ENCODE measurements around the gene GNG13. TPM values are rescaled to one million over a fixed set of nuclear protein-coding genes. Genes with fewer than 3 reads are reported as not detected.
A peak's percentile ranks its signal among the peaks of the same experiment; 100 is the strongest.
"Not testable (repeated sequence)": the region's sequence is repeated elsewhere in the genome, so short reads cannot be mapped to it uniquely, and the experiment has no call there.

Gene GNG13
- total RNA-seq, 2 experiments from 2014 or later, result not detected

DNA sequence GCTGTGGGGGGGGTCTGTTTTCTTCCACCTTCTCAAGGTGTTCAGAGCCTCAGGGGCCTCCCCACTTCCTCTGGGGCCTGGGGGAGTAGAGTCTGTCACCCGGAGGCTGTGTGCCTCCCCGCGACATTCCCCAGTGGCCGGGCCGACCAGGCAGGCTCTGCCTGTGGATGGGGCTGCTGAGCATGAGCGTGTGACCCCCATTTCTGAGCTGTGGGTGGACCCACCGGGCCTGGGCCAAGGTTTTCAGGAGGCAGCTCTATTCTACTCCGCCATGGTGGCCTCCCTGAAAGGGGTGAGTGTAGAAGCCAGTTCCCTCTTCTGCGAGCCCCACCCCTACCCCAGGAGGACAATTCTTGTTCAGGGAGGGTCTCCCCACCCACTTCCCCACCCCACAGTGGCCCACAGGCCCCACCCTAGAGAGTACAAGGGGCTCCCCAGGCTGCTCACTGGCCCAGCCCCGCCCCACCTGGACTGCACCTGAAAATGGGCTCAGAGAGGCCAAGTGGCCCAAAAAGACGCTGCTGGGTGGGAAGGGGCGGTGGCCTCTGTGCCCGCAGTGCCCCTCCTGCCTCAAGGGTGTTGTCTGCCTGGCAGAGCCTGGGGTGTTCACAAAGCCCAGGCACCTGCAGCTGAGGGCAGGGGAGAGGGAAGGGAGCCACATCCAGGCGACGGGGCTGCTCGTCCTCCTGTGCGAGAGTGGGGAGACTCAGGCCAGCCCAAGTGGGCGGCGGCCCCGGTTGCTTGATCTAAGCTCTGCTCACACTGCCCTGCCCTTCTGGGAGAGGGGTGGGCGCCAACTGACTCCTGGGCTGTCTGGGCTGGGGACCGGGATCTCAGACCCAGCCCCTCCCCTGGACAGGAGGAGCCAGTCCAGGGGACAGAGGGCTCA, 38.7 kb downstream of the GNG13 start:
- H3K4me1 Mint-ChIP-seq, result no peaks in the 10 kb centered on the region
- intact Hi-C loops (cut with DNase I, micrococcal nuclease), result no loop called here
- ChIA-PET CTCF (no interaction called here), POLR2A (no interaction called here)
- no peaks in the 10 kb centered on the region for H3K36me3 Mint-ChIP-seq (ENCODE audit: low read depth)
- H3K4me3 Mint-ChIP-seq, result no peak overlapping the region
- no peaks in the 10 kb centered on the region for H3K9me3 Mint-ChIP-seq (ENCODE audit: low read depth)
- H3K27me3 Mint-ChIP-seq, result peaks cover 4% of the 10 kb centered on the region
- no peak for ATAC-seq
- no peak overlapping the region for H3K27ac Mint-ChIP-seq
- no peak for DNase-seq

DNA sequence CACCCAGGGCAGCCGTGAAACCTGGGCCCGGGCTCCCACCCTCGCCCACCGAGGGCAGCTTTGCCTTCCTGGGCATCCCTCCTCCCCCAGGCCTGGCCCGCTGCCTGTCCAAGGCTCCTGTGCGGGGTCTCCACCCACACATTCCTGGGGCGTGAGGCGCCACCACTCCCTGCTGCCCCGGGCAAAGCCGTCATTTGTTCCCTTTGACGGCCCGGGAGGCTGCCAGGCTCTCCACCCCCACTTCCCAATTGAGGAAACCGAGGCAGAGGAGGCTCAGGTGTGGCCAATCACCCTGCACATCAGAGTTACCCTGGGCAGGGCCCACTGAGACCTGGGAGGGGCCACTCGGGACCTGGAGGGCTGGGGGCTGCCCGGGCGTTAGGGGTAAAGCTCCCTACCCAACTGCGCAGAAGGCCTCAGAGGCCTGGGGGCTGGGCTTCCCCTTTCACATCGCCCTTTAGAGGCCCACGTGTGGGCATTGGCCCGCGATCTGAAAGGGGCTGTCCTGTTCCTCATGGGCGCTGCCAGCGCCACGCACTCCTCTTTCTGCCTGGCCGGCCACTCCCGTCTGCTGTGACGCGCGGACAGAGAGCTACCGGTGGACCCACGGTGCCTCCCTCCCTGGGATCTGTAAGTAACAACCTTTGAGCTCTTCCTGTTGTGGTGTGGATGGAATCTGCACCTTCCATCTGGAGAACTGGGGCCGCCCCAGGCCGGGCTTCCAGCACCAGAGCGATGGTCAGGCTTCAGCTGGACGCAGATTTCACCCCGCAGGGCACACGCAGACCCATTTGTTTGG, 39.8 kb downstream of the GNG13 start, which contains the start of gene MSLN:
Gene MSLN, plus strand, starts transcription at position 190 of the 799 bp plus-strand sequence. CDS start 1,947 bp downstream, outside the sequence.
- ATAC-seq (no peak), DNase-seq (no peak)
- Mint-ChIP-seq H3K4me1 (no peaks in the 10 kb centered on the region), H3K27ac (no peak within 1 kb of the TSS), H3K4me3 (no peak within 1 kb of the TSS), H3K27me3 (peaks cover 7% of the 10 kb centered on the region), H3K36me3 (ENCODE audit: low read depth) (no peaks in the 10 kb centered on the region), H3K9me3 (ENCODE audit: low read depth) (peaks cover 4% of the 10 kb centered on the region)
- intact Hi-C loops (cut with DNase I, micrococcal nuclease), result no loop called here
- ChIA-PET CTCF (interaction anchor here (0.7 kb wide), 1 partner anchor 50 kb away, joined by 3 read pairs; no protein-coding TSS in a partner anchor), POLR2A (no interaction called here)

DNA sequence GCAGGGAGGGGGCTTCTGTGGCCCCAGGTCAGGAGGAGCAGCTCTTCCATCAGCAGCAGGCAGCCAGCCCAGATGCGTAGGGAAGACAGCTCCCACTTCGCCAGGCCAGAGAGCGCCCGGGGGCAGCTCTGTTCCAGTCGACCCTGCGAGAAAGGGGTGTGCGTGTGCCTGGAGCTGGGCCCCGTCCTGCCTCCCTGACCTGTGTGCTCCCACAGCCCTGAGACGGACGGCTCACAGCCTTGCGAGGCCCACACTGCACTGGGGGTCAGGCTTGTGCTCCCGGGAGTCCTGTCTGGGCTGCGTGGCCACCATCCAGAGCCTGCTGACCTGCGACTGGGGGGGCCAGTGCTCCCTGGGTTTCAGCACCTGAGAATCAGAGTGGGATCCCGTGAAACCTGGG, 40.5 kb downstream of the GNG13 start:
- Mint-ChIP-seq H3K4me1 (no peaks in the 10 kb centered on the region), H3K27me3 (peaks cover 7% of the 10 kb centered on the region), H3K4me3 (no peak overlapping the region), H3K36me3 (ENCODE audit: low read depth) (no peaks in the 10 kb centered on the region), H3K27ac (no peak overlapping the region), H3K9me3 (ENCODE audit: low read depth) (peaks cover 4% of the 10 kb centered on the region)
- CTCF ChIA-PET, result interaction anchor here (0.9 kb wide), 1 partner anchor 48 kb away, joined by 4 read pairs; no protein-coding TSS in a partner anchor
- intact Hi-C loops (cut with DNase I, micrococcal nuclease), result no loop called here
- DNase-seq (no peak), ATAC-seq (no peak)
- POLR2A ChIA-PET, result no interaction called here

DNA sequence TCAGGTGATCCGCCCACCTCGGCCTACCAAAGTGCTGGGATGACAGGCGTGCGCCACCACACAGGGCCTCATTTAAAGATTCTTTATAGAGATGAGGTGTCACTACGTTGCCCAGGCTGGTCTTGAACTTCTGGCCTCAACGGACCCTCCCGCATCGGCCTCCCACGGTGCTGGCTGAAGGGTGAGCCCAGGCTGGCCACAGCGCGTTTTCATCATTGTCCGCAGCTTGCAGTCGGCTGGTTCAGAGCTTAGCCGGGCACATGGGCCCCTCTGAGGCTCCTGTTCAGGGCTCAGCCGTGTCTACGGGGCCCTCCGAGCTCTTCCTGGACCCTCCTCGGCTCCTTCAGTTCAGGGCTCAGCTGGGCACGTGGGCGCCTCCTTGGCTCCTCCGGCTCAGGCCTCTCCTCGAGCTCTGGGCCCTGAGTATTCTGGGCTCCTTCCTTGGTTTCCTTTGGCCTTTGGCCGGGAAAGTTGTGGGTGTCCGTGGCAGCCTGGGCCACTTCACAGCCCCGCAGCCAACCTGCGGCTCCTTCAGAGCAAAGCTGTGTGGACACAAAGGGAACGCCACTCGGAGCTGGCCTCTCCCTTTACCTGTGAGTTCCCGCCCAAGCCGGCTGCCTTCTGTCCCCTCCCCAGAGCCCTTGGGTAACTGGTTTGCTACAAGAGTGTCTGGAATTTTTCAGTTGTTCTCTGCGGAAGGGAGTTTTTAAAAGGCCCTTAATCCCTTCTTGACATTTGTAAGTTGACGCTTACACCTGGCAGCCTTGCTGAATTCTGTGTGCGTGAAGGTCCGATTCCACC, 41.2 kb downstream of the GNG13 start:
- Mint-ChIP-seq H3K4me1 (no peaks in the 10 kb centered on the region), H3K4me3 (no peak overlapping the region), H3K36me3 (ENCODE audit: low read depth) (no peaks in the 10 kb centered on the region), H3K9me3 (ENCODE audit: low read depth) (peaks cover 4% of the 10 kb centered on the region), H3K27ac (no peak overlapping the region), H3K27me3 (peaks cover 9% of the 10 kb centered on the region)
- no peak for ATAC-seq
- ChIA-PET POLR2A (no interaction called here), CTCF (interaction anchor here (0.9 kb wide), 1 partner anchor 47 kb away, joined by 4 read pairs; no protein-coding TSS in a partner anchor)
- intact Hi-C loops (cut with DNase I, micrococcal nuclease), result no loop called here
- no peak for DNase-seq

DNA sequence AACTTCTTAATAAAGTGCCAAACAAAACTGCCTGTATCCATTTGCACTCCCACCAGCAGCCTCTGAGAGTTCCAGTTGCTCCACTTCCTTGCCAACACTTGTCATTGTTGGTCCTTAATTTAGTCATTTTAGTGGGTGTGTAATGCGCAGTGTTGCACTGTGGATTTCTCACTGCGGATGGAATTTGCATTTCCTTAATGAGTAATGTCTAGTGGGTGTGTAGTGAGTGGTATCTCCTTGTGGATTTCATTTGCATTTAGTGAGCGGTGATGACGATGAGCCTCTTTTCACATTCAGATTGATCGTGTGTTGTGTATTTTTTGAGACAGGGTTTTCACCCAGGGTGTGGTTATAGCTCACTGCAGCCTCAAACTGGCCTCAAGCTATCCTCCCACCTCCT, 44.1 kb downstream of the GNG13 start:
- H3K27me3 Mint-ChIP-seq, result peaks cover 9% of the 10 kb centered on the region
- H3K9me3 Mint-ChIP-seq (ENCODE audit: low read depth), result peaks cover 4% of the 10 kb centered on the region
- intact Hi-C loops (cut with DNase I, micrococcal nuclease), result no loop called here
- ChIA-PET CTCF (interaction anchor here (0.8 to 1.6 kb wide), 2 partner anchors 16 to 44 kb away, joined by 3 read pairs; partner anchors contain the start of gene CIAO3), POLR2A (no interaction called here)
- H3K36me3 Mint-ChIP-seq (ENCODE audit: low read depth), result no peaks in the 10 kb centered on the region
- DNase-seq (no peak), ATAC-seq (peak; percentile 77)
- H3K4me1 Mint-ChIP-seq, result no peaks in the 10 kb centered on the region
- no peak overlapping the region for H3K27ac Mint-ChIP-seq
- no peak overlapping the region for H3K4me3 Mint-ChIP-seq

DNA sequence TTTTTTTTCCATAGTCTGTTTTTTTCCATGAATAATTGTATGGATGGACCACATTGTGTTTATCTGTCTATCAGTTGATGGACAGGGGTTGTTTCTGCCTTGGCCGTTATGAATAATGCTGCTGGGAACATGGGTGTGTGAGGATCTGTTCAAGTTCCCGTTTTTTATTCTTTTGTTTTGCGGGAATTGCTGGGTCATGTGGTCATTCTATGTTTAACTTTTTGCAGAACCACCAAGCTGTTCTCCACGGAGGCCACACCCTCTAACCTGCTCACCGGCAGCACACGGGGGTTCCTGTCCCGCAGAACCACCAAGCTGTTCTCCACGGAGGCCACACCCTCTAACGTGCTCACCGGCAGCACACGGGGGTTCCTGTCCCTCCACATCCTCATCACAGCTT, 45.9 kb downstream of the GNG13 start:
- no peak for ATAC-seq

DNA sequence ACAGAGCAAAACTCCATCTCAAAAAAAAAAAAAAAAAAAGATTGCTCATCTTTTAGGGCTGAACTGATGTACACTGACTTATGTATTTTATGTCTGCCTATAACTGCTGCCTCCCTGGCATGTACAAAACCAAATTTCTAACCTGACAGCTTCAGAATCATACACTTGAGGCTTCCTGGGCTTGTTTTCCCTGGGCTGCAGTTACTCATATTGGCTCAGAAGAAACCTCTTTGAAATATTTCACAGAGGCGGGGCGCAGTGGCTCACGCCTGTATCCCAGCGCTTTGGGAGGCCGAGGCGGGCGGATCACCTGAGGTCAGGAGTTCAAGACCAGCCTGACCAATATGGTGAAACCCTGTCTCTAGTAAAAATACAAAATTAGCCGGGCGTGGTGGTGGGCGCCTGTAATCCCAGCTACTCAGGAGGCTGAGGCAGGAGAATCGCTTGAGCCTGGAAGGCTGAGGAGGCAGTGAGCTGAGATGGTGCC, 46.4 kb downstream of the GNG13 start:
- H3K36me3 Mint-ChIP-seq (ENCODE audit: low read depth); H3K27me3 Mint-ChIP-seq; intact Hi-C loops (cut with DNase I, micrococcal nuclease); DNase-seq; H3K27ac Mint-ChIP-seq; H3K4me1 Mint-ChIP-seq; CTCF ChIA-PET; H3K4me3 Mint-ChIP-seq; ATAC-seq; POLR2A ChIA-PET; H3K9me3 Mint-ChIP-seq (ENCODE audit: low read depth): not testable (repeated sequence)

More for the DNA sequence above, 45.9 kb downstream of the GNG13 start:
- H3K9me3 Mint-ChIP-seq (ENCODE audit: low read depth), result peaks cover 4% of the 10 kb centered on the region
- no peaks in the 10 kb centered on the region for H3K4me1 Mint-ChIP-seq
- POLR2A ChIA-PET, result no interaction called here
- H3K27ac Mint-ChIP-seq, result no peak overlapping the region
- peaks cover 9% of the 10 kb centered on the region for H3K27me3 Mint-ChIP-seq
- DNase-seq, result no peak
- intact Hi-C loops (cut with DNase I, micrococcal nuclease), result no loop called here
- CTCF ChIA-PET, result no interaction called here
- no peaks in the 10 kb centered on the region for H3K36me3 Mint-ChIP-seq (ENCODE audit: low read depth)
- no peak overlapping the region for H3K4me3 Mint-ChIP-seq

DNA sequence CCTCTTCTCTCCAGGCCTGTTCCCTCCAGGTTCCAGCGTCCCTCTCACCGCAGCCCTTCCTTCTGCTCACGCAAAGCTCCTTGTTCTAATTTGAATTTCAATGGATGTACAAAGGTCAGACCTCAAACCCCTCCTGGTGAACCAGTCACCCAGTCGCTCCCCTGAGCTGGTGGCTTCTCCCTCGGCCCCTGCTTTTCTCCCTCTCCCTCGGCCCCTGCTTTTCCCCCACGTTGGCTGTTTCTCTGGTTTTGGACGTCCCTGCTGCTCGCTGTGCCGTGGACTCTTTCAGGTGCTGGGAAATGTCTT, 48.6 kb downstream of the GNG13 start:
- ChIA-PET CTCF (interaction anchor here (0.6 kb wide), 1 partner anchor 10 kb away, joined by 3 read pairs; no protein-coding TSS in a partner anchor), POLR2A (no interaction called here)
- DNase-seq (no peak), ATAC-seq (no peak)
- Mint-ChIP-seq H3K9me3 (ENCODE audit: low read depth) (peaks cover 4% of the 10 kb centered on the region), H3K36me3 (ENCODE audit: low read depth) (no peaks in the 10 kb centered on the region), H3K27ac (no peak overlapping the region), H3K27me3 (peaks cover 5% of the 10 kb centered on the region), H3K4me3 (no peak overlapping the region), H3K4me1 (no peaks in the 10 kb centered on the region)
- intact Hi-C loops (cut with DNase I, micrococcal nuclease), result no loop called here

DNA sequence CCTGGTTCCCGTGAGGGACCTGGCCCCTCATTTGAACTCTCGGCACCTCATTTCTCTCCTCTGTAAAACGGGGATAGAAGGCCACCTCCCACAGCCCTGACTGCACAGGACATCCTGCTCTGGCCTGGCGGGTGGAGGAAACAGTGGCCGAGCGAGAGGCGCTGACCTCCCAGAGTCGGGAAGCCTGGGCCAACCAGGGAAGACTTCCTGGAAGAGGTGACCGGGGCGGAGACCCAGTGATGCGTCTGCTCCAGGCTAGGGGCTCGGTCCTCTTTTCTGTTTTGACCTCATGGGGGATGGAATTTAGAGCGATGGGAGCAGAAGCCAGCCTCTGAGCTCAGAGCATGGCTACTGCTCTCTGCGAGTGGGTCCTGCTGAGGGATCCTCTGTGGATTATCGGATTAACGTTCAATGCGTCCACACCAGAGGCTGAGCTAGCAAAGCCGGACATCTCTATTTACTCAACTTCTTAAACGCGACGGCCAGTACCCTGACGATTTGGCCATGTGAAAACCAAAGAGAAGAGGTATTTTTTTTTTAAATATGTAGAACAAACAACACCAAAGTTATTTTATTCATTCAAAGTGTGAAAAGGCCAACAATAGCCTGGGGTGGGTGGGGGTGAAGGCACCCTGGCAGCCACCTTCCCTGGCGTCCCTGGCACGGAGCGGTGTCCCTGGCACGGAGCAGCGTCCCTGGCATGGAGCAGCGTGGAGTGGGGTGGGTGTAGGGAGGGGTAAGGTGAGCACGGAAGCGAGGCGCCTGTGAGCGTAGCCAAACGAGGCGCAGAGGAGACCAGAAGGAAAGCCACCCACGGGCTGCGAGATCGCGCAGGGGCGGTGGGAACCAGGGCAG, 49.2 kb downstream of the GNG13 start:
- no peak overlapping the region for H3K27ac Mint-ChIP-seq
- ATAC-seq (no peak), DNase-seq (no peak)
- intact Hi-C loops (cut with DNase I, micrococcal nuclease), result no loop called here
- no peak overlapping the region for H3K4me3 Mint-ChIP-seq
- no peaks in the 10 kb centered on the region for H3K36me3 Mint-ChIP-seq (ENCODE audit: low read depth)
- peaks cover 3% of the 10 kb centered on the region for H3K27me3 Mint-ChIP-seq
- CTCF ChIA-PET, result interaction anchor here (0.5 kb wide), 1 partner anchor 62 kb away, joined by 3 read pairs; the partner anchor contains the start of gene WDR24
- H3K4me1 Mint-ChIP-seq, result no peaks in the 10 kb centered on the region
- peaks cover 2% of the 10 kb centered on the region for H3K9me3 Mint-ChIP-seq (ENCODE audit: low read depth)
- POLR2A ChIA-PET, result interaction anchor here (0.7 kb wide), 1 partner anchor 13 kb away, joined by 4 read pairs; no protein-coding TSS in a partner anchor

DNA sequence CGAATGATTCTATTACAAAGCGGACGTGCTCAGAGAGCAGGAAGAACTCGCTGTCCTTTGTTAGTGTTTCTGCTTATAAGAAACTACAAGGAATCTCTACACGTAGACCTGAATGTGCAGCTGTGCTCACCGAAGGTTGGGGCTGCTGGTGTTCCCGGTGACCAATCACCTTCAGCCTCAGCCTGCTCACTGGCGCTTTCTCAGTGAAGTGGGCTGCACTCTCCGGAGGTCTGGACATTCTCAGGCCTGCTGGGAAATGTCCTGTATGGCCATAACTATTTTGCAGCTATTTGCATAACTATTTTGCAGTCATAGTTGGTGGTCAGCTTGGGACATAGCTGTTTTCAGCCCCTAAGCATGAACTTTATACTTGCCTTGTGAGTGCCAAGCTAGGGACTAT, 50.0 kb downstream of the GNG13 start:
- ATAC-seq (no peak), DNase-seq (no peak)
- ChIA-PET POLR2A (no interaction called here), CTCF (interaction anchor here (0.5 kb wide), 1 partner anchor 61 kb away, joined by 3 read pairs; the partner anchor contains the start of gene WDR24)
- Mint-ChIP-seq H3K4me1 (no peaks in the 10 kb centered on the region), H3K36me3 (ENCODE audit: low read depth) (no peaks in the 10 kb centered on the region), H3K4me3 (no peak overlapping the region), H3K27me3 (peaks cover 2% of the 10 kb centered on the region), H3K27ac (no peak overlapping the region), H3K9me3 (ENCODE audit: low read depth) (no peaks in the 10 kb centered on the region)
- intact Hi-C loops (cut with DNase I, micrococcal nuclease), result no loop called here

Measured in activated CD4-positive, alpha-beta T cell treated with anti-CD3 and anti-CD28 coated beads for 36 hours (primary cell).